Erythroblast (primary cell): ENCODE data around the gene MED13L.

Experiments
- GATA1 ChIP-seq: IDR thresholded peaks from 2 replicates; pipeline ENCODE4 v1.6.1; 2011; ENCODE audit warnings: low read depth, mild to moderate bottlenecking, control low read depth, low read length, moderate library complexity
- POLR2A ChIP-seq: IDR thresholded peaks from 2 replicates; pipeline ENCODE4 v1.6.1; 2011; ENCODE audit warnings: mild to moderate bottlenecking, low read length

- TF ChIP-seq POLR2A (no peak), GATA1 (no peak)
Measured at GRCh38 chr12:115938794-115939377, 338.6 kb downstream of the MED13L start.
